Astrocyte (in vitro differentiated cells and primary cell): Measurements from ENCODE around the gene ITPRIP. TPM values are rescaled to one million over a fixed set of nuclear protein-coding genes. Genes with fewer than 3 reads are reported as not detected.

Source experiments
- DNase-seq: peaks from one replicate; pipeline ENCODE4 v3.0.0-alpha.2; 2010; ENCODE audit warnings: low read depth
- FAIRE-seq: peaks from 2 replicates; lab custom pipeline; 2011; peaks lifted over from hg19 to GRCh38; lab: Jason Lieb, UNC
- H2AFZ ChIP-seq: 2 replicates; pipeline ENCODE4 v1.6.0; 2012; ENCODE audit warnings: low read depth, low read length, inconsistent platforms
- H3K27ac ChIP-seq: 2 replicates; pipeline ENCODE4 v1.5.1; 2011; ENCODE audit warnings: low read depth, low read length, inconsistent platforms
- H3K27me3 ChIP-seq: 2 replicates; pipeline ENCODE4 v1.6.0; 2011; ENCODE audit warnings: low read length, inconsistent platforms; ENCODE audit not compliant: insufficient read depth
- H3K36me3 ChIP-seq: 2 replicates; pipeline ENCODE4 v1.5.1; 2011; ENCODE audit warnings: low read length, inconsistent platforms; ENCODE audit not compliant: insufficient read depth
- H3K4me1 ChIP-seq: 2 replicates; pipeline ENCODE4 v1.5.1; 2011; ENCODE audit warnings: low read length, inconsistent platforms; ENCODE audit not compliant: insufficient read depth
- H3K4me2 ChIP-seq: 2 replicates; pipeline ENCODE4 v1.6.0; 2012; ENCODE audit warnings: low read length, inconsistent platforms
- H3K4me3 ChIP-seq: 2 replicates; pipeline ENCODE4 v1.5.1; 2011; ENCODE audit warnings: low read depth, mild to moderate bottlenecking, low read length, inconsistent platforms; ENCODE audit not compliant: insufficient read depth
- H3K79me2 ChIP-seq: 2 replicates; pipeline ENCODE4 v1.6.0; 2012; ENCODE audit warnings: mild to moderate bottlenecking, low read length, inconsistent platforms; ENCODE audit not compliant: insufficient read depth
- H3K9ac ChIP-seq: 2 replicates; pipeline ENCODE4 v1.6.0; 2012; ENCODE audit warnings: mild to moderate bottlenecking, low read length, inconsistent platforms
- H3K9me3 ChIP-seq: 2 replicates; pipeline ENCODE4 v1.5.1; 2012; ENCODE audit warnings: low read depth, mild to moderate bottlenecking, low read length, inconsistent platforms; ENCODE audit not compliant: insufficient read depth
- H4K20me1 ChIP-seq: 2 replicates; pipeline ENCODE4 v1.6.0; 2012; ENCODE audit warnings: low read length, inconsistent platforms; ENCODE audit not compliant: insufficient read depth
- H3K27ac Mint-ChIP-seq: one replicate; pipeline ENCODE4 v1.8.0; 2021; ENCODE audit warnings: mild to moderate bottlenecking, mixed read lengths; ENCODE audit not compliant: unreplicated experiment
- H3K27me3 Mint-ChIP-seq: one replicate; pipeline ENCODE4 v1.8.0; 2021; ENCODE audit warnings: low read depth, mixed read lengths; ENCODE audit not compliant: unreplicated experiment
- H3K36me3 Mint-ChIP-seq: one replicate; pipeline ENCODE4 v1.8.0; 2021; ENCODE audit warnings: low read depth, mixed read lengths; ENCODE audit not compliant: unreplicated experiment
- H3K4me1 Mint-ChIP-seq: one replicate; pipeline ENCODE4 v1.8.0; 2021; ENCODE audit warnings: low read depth, mixed read lengths; ENCODE audit not compliant: unreplicated experiment
- H3K4me3 Mint-ChIP-seq: one replicate; pipeline ENCODE4 v1.8.0; 2021; ENCODE audit warnings: mild to moderate bottlenecking, moderate library complexity, mixed read lengths; ENCODE audit not compliant: unreplicated experiment
- H3K9me3 Mint-ChIP-seq: one replicate; pipeline ENCODE4 v1.8.0; 2021; ENCODE audit warnings: mild to moderate bottlenecking, mixed read lengths; ENCODE audit not compliant: unreplicated experiment
- EZH2 ChIP-seq: IDR thresholded peaks from 2 replicates; pipeline ENCODE4 v1.6.1; 2012; ENCODE audit warnings: mild to moderate bottlenecking, low read length, inconsistent platforms; ENCODE audit not compliant: insufficient read depth
- total RNA-seq: library from RNA; stranded (reverse); gene quantifications from 2 replicates; pipeline ENCODE4 v1.2.1, GENCODE V29; 2021
- TF ChIP-seq, protein P1 (sequence below): IDR thresholded peaks from 2 replicates; pipeline ENCODE4 v1.5.1; 2011; ENCODE audit warnings: low read depth, mild to moderate bottlenecking, inconsistent platforms, low read length, moderate library complexity; ENCODE audit not compliant: insufficient read depth

ITPRIP gene
- total RNA-seq, 1 donor from 2014 or later: 21.9 TPM

DNA sequence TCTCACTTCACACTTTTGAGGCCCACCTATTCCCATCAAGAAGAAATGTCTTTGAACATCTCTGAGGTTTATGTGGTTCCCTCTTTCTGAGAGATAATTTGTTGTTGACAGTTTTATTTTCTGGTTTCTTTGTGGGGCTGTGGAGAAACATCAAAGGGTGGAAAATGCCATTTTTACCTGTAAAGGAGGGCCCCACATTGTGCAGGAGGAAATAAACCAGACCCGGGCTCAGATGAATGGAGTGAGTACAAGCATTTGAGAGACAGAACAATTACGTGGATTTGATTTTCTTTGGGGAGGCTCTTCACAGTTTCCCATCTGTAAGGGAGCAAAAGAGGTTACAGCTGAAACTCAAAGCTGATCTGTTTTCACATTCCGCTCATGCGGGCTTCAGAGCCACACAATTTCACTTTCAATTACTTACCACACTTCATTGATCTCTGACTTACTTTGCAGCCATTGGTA is 29.8 kb downstream of the ITPRIP start:
- peaks cover 39% of the 10 kb centered on the region for H4K20me1 ChIP-seq
- H3K27me3 ChIP-seq: no peaks in the 10 kb centered on the region
- TF ChIP-seq, protein P1, sequence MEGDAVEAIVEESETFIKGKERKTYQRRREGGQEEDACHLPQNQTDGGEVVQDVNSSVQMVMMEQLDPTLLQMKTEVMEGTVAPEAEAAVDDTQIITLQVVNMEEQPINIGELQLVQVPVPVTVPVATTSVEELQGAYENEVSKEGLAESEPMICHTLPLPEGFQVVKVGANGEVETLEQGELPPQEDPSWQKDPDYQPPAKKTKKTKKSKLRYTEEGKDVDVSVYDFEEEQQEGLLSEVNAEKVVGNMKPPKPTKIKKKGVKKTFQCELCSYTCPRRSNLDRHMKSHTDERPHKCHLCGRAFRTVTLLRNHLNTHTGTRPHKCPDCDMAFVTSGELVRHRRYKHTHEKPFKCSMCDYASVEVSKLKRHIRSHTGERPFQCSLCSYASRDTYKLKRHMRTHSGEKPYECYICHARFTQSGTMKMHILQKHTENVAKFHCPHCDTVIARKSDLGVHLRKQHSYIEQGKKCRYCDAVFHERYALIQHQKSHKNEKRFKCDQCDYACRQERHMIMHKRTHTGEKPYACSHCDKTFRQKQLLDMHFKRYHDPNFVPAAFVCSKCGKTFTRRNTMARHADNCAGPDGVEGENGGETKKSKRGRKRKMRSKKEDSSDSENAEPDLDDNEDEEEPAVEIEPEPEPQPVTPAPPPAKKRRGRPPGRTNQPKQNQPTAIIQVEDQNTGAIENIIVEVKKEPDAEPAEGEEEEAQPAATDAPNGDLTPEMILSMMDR: no peak
- TF ChIP-seq EZH2: no peak
- peaks cover 12% of the 10 kb centered on the region for H3K4me1 Mint-ChIP-seq
- no peak overlapping the region for H3K27ac ChIP-seq
- FAIRE-seq: no peak
- no peaks in the 10 kb centered on the region for H3K9me3 ChIP-seq
- DNase-seq: no peak
- H2AFZ ChIP-seq: no peak overlapping the region
- H3K4me3 ChIP-seq: no peak overlapping the region
- no peaks in the 10 kb centered on the region for H3K27me3 Mint-ChIP-seq
- H3K36me3 ChIP-seq: peaks cover 19% of the 10 kb centered on the region
- peaks cover 18% of the 10 kb centered on the region for H3K36me3 Mint-ChIP-seq
- H3K9me3 Mint-ChIP-seq: peaks cover 5% of the 10 kb centered on the region
- peaks cover 24% of the 10 kb centered on the region for H3K4me1 ChIP-seq
- H3K27ac Mint-ChIP-seq: no peak overlapping the region
- peaks cover 45% of the 10 kb centered on the region for H3K79me2 ChIP-seq
- no peak overlapping the region for H3K4me2 ChIP-seq
- H3K9ac ChIP-seq: no peak overlapping the region
- no peak overlapping the region for H3K4me3 Mint-ChIP-seq

DNA sequence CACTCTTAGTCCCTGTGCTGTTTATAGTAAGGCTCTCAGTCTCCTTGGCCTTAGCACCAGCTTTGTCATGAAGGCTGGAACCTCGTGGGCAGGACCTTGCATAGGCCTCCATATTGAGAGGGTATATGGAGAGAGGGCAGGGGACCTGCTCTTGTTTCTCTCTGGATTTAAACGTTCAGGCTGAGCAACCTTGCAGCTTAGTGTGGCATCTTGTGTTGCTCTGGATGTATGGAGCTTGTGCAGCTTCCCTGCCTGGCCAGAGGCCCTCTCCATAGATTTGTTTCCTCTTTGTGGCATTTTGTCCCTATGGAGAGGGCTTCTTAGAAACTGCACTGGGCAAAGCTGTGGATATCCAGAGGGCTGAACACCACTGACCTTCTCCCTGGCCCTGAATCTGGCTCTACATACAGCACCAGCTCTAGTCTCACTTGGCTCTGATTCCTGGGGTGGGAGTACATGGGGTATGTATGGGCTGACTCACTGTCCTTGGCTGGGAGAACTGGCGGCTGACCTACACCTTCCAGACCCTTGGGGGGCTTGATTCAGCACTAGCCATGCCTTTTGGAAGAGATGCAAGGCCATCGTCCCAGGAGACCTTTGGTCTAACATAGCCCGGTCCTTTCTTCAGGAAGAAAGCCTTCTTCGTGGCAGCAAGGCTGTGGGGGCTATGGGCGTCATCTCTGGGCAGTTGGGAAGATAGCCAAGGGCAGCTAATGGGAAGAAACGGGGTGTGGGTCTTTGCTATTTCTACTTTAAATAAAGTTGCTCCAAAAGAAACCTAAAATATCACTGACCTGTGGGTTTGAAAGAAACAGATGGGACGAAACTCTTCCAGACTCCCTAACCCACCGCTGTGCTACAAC is 30.5 kb downstream of the ITPRIP start:
- Histone ChIP-seq H3K4me1 (peaks cover 24% of the 10 kb centered on the region), H3K4me2 (no peak overlapping the region), H3K79me2 (peaks cover 39% of the 10 kb centered on the region), H4K20me1 (peaks cover 33% of the 10 kb centered on the region), H3K9me3 (no peaks in the 10 kb centered on the region), H3K4me3 (no peak overlapping the region), H3K27me3 (no peaks in the 10 kb centered on the region), H3K36me3 (peaks cover 19% of the 10 kb centered on the region), H2AFZ (no peak overlapping the region), H3K27ac (no peak overlapping the region), H3K9ac (no peak overlapping the region)
- H3K4me3 Mint-ChIP-seq: no peak overlapping the region
- DNase-seq (peak; percentile 41), FAIRE-seq (no peak)
- peaks cover 14% of the 10 kb centered on the region for H3K36me3 Mint-ChIP-seq
- H3K4me1 Mint-ChIP-seq: peaks cover 12% of the 10 kb centered on the region
- TF ChIP-seq, protein P1: no peak
- TF ChIP-seq EZH2: no peak
- no peak overlapping the region for H3K27ac Mint-ChIP-seq
- H3K9me3 Mint-ChIP-seq: peaks cover 7% of the 10 kb centered on the region
- H3K27me3 Mint-ChIP-seq: no peaks in the 10 kb centered on the region

DNA sequence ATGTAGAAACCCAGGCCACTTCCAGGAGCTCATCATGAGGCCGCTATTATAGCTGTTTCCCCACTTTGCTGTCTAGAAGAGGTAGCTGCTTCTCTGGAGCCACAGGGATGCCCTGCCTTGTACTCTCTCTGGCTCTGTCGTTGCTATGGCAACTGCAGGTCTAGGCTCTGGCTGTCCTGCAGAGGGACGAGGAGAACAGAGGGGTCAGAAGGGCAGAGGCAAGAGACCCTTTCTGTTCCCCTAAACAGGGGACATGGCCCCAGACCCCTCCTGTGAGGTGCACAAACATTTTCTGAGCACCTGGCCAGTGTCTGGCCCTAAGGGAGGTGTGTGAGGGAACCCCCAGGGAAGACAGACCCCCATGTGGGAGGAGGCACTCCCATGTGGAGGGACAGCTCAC is 31.4 kb downstream of the ITPRIP start:
- H3K4me1 Mint-ChIP-seq: peaks cover 12% of the 10 kb centered on the region
- no peak overlapping the region for H3K27ac ChIP-seq
- H3K27ac Mint-ChIP-seq: peak overlapping the region; percentile 59
- peaks cover 24% of the 10 kb centered on the region for H4K20me1 ChIP-seq
- H3K4me3 Mint-ChIP-seq: no peak overlapping the region
- peaks cover 29% of the 10 kb centered on the region for H3K79me2 ChIP-seq
- FAIRE-seq: no peak
- TF ChIP-seq EZH2: no peak
- TF ChIP-seq, protein P1: no peak
- H3K27me3 Mint-ChIP-seq: no peaks in the 10 kb centered on the region
- H3K4me1 ChIP-seq: peaks cover 24% of the 10 kb centered on the region
- H3K36me3 ChIP-seq: peaks cover 13% of the 10 kb centered on the region
- no peak overlapping the region for H2AFZ ChIP-seq
- H3K4me3 ChIP-seq: no peak overlapping the region
- no peak overlapping the region for H3K9ac ChIP-seq
- no peak overlapping the region for H3K4me2 ChIP-seq
- H3K36me3 Mint-ChIP-seq: peaks cover 14% of the 10 kb centered on the region
- H3K9me3 Mint-ChIP-seq: peaks cover 9% of the 10 kb centered on the region
- no peak for DNase-seq
- no peaks in the 10 kb centered on the region for H3K9me3 ChIP-seq
- H3K27me3 ChIP-seq: no peaks in the 10 kb centered on the region
